GM18520 (cell line): ENCODE measurements around the gene CDHR3.

Source experiments
- ATAC-seq: cut with Tn5 transposase; IDR thresholded peaks from one replicate; pipeline ENCODE4 v1.9.1; 2021; ENCODE audit not compliant: unreplicated experiment

Gene CDHR3, protein sequence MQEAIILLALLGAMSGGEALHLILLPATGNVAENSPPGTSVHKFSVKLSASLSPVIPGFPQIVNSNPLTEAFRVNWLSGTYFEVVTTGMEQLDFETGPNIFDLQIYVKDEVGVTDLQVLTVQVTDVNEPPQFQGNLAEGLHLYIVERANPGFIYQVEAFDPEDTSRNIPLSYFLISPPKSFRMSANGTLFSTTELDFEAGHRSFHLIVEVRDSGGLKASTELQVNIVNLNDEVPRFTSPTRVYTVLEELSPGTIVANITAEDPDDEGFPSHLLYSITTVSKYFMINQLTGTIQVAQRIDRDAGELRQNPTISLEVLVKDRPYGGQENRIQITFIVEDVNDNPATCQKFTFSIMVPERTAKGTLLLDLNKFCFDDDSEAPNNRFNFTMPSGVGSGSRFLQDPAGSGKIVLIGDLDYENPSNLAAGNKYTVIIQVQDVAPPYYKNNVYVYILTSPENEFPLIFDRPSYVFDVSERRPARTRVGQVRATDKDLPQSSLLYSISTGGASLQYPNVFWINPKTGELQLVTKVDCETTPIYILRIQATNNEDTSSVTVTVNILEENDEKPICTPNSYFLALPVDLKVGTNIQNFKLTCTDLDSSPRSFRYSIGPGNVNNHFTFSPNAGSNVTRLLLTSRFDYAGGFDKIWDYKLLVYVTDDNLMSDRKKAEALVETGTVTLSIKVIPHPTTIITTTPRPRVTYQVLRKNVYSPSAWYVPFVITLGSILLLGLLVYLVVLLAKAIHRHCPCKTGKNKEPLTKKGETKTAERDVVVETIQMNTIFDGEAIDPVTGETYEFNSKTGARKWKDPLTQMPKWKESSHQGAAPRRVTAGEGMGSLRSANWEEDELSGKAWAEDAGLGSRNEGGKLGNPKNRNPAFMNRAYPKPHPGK

DNA sequence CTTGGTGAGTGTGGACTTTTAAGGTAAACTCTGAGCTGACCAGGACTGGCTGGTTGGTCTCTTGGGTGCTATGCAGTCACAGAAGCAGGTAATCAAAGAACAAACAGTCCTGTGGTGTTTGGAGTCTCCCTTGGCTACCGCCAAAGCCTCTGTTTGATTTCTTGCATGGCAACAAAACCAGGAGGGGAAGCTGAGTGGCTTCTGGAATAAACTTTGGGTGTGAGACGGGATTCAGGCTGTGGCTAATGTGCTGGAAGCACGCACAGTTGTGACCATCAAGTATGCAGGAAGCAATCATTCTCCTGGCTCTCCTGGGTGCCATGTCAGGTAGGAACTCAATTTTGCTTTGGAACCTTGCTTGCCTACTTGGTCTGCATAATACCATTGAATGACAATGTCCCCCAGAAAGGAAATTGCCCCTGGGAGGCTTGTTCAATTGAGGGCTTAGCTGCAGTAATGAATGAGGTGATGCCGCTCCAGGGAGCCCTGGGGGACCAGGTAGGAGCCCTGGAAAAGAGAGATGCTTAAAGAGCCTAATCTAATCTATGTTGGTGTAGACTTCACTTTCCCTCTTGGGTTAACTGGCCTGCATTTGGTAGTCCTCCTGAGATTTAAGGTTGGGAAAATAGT is at the start of gene CDHR3:
CDHR3 (plus strand) TSS at position 227 of the 630 bp plus-strand sequence; CDS start at position 282, 55 bp downstream.
- no peak for ATAC-seq

DNA sequence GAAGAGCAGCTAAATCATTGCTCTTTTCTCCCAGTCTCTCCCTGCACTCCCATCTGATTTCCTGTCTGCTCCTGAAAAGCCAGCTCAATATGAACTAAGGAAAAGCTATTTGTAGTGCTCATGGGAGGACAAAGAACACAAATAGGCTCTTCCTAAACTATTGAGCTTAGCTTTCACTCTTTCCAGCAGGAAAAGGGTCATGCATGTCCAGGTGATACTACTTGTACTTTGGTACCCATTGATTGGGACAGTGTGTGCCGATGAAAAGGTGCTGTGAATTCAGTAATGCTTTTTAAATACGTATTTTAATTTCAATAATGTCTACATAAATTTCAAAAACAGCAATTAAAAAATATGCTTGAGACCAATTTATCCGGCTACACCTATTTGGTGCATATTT is 49.1 kb upstream of the CDHR3 start:
- no peak for ATAC-seq

DNA sequence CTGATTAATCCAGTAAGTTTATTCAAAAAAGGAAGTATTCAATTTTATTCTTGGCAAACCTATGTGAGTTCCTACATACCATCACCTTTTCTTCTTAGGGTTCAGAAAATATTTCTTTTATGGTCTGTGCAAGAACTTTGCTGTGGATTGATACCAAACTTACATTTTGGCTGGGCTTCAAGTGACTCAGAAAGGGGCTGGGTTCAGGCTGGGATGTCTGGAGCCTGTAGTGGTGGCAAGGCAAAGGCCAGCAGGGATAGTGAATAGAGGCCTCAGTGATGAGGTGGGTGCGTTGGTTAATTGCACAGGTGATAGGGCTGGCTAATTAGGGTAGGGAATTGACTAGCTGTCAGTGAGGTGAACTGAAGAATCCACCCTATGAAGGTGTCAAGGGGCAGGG is 46.5 kb upstream of the CDHR3 start:
- no peak for ATAC-seq

DNA sequence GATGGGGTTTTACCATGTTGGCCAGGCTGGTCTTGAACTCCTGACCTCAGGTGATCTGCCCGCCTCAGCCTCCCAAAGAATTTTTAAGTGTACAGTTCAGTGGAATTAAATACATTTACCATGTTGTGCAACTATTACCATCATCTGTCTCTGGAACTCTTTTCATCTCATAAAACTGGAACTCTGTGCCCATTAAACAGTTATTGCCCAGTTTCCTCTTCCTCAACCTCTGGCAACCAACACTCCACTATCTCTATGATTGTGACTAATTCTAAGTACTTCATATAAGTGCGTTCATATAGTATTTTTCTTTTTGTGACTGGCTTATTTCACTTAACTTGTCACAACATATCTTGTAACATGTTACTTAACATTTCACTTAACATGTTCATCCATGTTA is 45.4 kb upstream of the CDHR3 start:
- no peak for ATAC-seq

DNA sequence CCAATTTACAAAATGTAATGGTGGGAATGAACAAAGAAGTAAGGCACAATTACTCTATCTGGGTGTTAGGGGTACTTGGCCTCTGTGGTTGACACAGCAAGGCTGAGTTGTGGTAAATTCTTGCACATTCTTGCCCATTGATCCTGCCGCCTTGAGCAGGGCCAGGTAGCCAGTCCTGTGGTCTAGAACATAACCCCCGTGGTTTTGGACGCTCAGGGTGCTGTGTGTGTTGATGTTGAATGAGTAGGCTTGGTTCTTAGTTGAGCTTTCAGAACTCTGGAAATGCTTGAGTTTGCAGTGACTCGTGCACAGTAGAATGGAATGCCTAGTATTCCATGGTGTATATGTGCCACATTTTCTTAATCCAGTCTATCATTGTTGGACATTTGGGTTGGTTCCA is 42.3 kb upstream of the CDHR3 start:
- ATAC-seq = no peak

DNA sequence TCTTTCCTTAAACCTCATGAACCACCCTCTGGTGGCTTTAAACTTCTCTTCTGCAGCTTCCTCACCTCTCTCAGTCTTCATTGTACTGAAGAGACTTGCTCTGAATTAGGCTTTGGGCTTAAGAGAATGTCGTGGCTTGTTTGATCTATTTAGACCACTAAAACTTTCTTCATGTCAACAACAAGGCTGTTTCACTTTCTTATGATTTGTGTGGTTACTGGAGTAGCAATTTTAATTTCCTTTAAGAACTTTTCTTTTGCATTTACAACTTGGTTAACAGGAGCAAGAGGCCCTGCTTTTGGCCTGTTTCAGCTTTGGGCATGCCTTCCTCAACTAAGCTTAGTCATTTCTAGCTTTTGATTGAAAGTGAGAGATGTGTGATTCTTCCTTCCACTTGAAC is 38.1 kb upstream of the CDHR3 start:
- no peak for ATAC-seq

DNA sequence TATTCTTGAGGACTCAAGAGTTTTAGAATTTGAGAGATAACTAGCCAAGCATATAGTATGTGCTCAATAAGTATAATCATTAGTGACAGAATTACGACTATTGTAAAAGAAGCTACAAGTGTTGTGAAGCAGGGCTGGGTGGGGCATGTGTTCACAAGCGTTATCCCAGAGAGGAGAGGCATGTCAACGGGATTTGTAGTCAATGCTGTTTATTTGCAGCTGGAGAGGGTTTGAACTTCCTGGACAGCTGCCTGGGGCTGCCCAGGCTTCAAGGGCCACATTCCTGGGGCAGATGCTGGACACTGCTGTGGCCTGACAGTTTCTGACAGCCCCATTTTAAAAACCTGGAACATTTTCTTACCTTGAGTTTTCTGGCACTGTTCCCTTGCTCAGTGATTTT is 36.9 kb upstream of the CDHR3 start:
- no peak for ATAC-seq

DNA sequence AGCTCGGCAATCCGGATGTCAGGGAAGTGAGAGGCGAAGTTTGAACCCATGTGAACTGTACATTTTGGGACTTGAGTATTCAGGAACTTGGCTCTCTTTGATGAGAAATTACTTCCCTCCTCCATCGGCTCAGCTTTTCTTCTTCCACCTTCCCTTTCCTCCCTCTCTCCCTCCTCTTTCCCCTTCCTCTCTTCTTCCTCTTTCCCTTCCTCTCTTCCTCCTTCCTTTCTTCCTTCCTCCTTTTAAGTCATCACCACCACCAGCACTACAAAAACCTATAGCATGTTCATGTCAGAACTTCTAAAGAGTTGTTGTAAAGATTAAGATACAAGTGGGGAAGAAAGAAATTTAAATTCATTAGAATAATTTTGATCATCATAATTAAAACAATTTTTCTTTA is 31.9 kb upstream of the CDHR3 start:
- ATAC-seq = no peak

DNA sequence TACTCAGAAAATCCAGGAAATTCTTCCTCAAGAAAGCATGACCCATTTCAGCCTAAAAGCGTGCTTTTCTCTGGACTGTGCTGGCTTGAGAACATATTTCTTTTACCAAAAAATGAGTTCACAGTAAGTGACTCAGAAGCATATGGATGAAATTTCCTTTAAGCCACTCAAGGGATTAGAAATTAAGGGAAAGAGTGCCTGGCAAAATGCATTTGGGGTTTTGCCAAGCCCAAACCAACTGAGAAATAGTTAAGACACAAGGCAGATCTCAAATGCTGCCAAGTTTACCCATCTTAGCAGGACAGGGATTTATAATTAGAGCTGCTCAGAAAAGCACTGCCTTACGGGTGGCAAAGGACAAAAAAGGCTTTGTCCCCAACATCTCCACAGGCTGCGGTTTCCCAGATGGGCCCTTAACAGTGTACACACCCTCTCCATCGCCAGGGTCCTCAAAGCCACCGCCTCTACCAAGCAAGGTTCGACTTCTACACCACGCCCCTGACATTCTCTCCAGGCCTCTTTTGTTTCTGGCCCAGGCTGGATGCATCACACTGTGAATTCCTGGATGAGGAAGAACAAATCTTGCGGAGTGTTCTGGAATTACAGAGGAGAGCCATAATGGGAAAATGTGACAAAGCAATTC is 30.1 kb upstream of the CDHR3 start:
- ATAC-seq = no peak

DNA sequence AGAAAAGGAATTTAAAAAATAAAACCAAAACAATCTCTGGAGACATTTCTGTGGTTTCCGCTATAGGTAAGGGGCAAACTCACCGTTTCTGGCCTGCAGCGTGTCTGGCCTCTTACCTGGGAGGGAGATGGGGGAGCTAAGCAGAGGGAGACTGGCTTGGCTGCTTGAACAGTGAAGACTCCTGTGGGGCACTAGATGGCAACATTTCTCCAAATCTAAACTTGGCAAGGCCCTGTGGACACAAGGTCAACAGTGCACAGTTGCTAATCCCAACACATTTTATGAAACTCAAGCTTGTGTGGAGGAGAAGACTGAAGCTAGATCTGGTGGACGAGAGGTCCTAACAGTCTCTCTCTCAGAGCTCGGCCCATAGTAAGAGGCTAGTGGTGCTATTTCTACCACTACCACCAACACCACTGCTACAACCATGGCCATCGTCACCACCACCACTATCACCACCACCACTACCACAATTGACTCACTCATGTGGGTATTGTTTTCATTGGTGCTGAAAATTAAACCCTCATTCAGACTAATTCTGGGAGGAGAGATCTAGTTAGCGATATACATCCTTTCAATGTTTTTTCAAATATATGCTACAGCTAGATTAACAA is 28.4 kb upstream of the CDHR3 start:
- ATAC-seq = no peak

DNA sequence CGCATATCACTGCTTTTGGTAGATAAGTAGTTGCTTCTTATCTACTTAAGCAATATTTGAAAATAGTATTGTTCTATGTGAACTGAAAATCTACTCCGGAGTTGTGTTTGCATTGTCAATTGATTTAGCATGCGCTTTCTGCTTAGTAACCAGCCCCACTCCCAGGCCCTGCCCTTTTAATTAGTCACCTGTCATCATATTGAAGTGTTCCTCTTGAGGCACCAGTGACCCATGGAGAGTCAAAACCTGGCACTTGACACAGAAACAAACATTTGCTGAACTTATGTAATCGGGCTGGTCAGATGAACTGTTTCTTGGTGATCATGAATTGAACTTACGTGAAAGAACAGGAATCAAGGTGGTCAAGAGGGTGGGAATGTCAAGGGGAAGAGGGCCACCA is 27.8 kb upstream of the CDHR3 start:
- ATAC-seq = no peak

DNA sequence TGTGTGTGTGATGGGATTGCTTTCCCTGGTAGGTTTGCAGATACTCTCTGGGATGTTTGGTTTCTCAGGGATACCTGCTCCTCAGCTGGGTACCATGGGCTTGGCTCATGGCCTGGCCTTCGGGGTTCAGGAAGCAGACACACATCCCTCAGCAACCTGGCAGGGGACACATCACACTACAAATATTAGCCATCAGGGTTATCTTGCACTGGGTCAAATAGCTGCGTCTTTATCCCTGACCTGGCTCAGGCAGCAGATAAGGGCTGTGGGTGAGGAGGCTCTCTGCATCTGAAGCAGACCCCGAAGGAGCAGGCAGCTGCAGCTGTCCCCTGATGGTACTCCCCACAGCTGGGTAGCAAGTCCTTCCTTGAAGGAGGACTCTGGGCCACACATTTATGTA is 25.7 kb upstream of the CDHR3 start:
- ATAC-seq = no peak

DNA sequence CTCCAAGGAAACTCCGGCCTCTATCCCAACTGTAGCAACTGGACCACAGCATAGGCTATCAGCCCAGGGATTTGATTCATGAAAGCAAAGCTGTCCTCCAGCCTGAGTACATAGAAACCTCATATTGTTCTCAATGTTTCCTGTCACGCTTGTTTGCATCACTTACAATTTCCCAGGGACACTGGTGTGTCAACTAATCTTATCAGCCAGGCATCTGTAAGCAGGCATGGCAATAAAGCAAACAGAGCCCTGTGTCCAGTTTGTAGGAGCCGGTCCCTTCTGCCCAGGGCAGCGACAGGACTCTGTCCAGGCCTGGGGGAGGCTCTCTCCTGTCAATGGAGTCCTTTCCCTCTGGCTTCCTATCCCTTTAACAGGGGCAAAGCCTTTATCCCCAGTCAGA is 23.0 kb upstream of the CDHR3 start:
- no peak for ATAC-seq

DNA sequence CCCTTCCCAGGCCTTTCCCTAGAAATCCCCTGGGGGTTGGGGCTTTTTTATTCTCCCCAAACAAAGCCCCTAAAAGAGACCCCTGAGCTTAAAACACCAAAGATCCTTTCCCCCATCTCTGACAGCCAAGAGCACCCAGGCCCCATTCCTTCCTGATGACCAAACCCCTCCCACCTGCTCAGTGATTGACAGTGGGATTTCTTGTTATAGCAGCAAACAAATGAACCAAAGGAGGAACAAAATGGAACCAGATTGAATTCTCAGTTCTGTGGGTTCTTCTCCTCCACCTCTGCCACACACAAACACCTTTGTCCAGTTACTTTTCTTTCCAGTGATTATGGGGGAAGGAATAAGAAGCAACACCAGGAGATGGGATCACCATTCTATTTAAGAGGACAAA is 21.5 kb upstream of the CDHR3 start:
- ATAC-seq = no peak

DNA sequence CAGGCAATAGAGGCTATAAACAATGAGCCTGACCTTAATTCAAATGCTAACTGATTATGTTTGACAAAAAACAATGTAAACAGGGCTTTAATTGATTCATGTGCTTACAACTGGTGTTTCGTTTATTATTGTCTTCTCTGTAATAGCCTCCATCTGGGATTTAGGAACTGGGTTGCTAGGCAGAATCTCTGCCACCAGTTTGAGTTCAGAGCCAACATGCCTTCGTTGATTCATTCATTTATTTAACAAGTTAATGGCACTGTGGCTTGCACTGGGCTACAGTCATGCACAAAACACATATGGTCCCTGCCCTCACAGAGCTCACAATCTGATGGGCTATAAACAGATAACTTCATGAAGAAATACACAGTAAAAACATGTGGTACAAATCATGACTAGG is 19.6 kb upstream of the CDHR3 start:
- no peak for ATAC-seq

DNA sequence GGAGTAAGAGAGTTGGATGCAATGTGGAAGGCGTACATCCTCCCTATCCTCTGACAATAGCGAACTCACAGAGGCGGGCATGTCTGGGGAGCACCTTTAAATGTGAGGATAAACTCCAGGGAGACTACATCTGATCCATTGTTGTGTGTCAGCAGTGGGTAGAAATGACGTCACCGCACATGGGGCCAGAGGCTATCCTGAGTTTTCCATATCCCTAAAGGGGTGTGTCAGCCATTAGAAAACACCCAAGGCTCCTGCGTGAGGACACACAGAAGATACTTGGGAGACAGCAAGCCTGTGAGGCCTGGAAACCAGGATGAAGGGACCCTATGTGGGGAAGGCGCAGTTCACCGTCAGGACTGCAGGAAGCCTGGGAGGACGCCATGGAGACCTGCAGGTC is 17.2 kb upstream of the CDHR3 start:
- ATAC-seq = no peak

DNA sequence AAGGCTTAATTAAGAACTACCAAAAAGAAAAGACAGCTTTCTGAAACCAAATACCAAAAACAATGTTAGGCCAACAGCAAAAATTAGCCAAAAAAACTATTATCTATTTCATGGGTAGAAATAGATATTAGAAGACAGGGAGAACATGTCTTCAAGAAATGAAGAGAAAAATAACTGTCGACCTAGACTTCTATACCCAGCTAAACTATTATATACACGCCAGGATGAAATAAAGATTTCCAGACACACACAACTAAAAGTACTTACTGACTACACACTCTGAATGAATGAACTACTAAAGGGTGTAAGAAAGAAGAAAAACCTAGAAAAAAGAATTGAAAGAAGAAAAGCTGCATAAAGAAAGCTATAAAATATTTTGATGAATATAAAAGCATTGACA is 11.5 kb upstream of the CDHR3 start:
- ATAC-seq = no peak

DNA sequence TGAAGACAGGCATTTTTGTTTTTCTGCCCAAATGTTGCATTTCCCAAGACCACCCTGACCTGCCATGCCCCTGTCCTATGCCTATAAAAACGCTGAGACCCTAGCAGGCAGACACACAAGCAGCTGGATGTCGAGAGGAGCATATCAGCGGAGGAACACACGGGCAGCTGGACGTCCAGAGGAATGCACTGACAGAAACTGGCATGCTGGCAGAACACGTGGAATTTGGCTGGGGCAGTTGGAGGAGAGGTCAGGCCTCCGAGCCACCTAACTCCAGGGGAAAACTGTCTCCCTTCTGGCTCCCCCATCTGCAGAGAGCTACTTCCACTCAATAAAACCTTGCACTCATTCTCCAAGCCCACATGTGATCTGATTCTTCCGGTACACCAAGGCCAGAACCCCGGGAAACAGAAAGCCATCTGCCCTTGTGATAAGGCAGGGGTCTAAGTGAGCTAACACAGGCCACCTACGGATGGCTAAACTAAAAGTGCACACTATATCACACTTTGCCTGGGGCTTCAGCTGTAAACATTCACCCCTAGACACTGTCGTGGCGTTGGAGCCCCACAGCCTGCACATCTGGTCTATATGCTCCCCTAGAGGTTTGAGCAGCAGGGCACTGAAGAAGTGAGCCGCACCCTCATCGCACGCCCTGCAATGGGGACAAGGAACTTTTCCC is 10.0 kb upstream of the CDHR3 start:
- ATAC-seq = no peak

DNA sequence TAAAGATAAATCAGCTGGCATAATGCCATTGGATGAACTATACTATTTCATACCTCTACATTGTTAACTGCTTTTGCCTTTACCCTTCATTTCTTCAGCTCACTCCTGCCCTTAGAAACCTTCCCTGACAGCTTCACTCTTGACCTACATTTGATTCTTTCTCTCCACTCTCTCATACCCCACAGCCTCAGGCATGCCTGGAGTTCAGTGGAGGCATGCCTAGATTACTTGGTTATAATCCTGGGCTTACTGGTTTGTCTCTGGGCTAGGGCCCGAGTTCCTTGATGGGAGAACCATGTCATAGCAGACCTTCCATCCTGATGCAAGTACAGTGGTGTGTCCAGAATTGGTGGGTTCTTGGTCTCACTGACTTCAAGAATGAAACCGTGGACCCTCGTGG is 8.4 kb upstream of the CDHR3 start:
- ATAC-seq = no peak
